ENCODE data around the gene SPX.

The SPX gene

GRCh38 chr12:21571046-21571445, 45.0 kb downstream of the SPX start:
- H3K9me3 ChIP-seq (ENCODE audit: control insufficient read depth in 2 of 2, low read length in 2 of 2) = no peaks in the 10 kb centered on the region

GRCh38 chr12:21573733-21574358, 47.8 kb downstream of the SPX start:
- H3K9me3 ChIP-seq (ENCODE audit: control insufficient read depth in 2 of 2, low read length in 2 of 2) = no peaks in the 10 kb centered on the region
- no peak overlapping the region for H3K9ac ChIP-seq (ENCODE audit: low read depth in 1 of 2, low read length in 2 of 2)
- no peak overlapping the region for H3K27ac ChIP-seq (ENCODE audit: low read depth in 2 of 2, low read length in 2 of 2)
- no peaks in the 10 kb centered on the region for H3K4me1 ChIP-seq (ENCODE audit: control insufficient read depth in 2 of 2, insufficient read depth in 2 of 2, low read length in 2 of 2)
- no peaks in the 10 kb centered on the region for H3K36me3 ChIP-seq (ENCODE audit: control insufficient read depth in 2 of 2, insufficient read depth in 2 of 2, low read length in 2 of 2)
- no peaks in the 10 kb centered on the region for H3K27me3 ChIP-seq (ENCODE audit: control insufficient read depth in 2 of 2, insufficient read depth in 2 of 2, low read length in 2 of 2)
- no peak overlapping the region for H3K4me3 ChIP-seq (ENCODE audit: low read length in 2 of 2)

More at GRCh38 chr12:21571046-21571445, 45.0 kb downstream of the SPX start:
- Histone ChIP-seq H3K36me3 (ENCODE audit: control insufficient read depth in 2 of 2, insufficient read depth in 2 of 2, low read length in 2 of 2) (no peaks in the 10 kb centered on the region), H3K9ac (ENCODE audit: low read depth in 1 of 2, low read length in 2 of 2) (no peak overlapping the region), H3K27me3 (ENCODE audit: control insufficient read depth in 2 of 2, insufficient read depth in 2 of 2, low read length in 2 of 2) (no peaks in the 10 kb centered on the region), H3K27ac (ENCODE audit: low read depth in 2 of 2, low read length in 2 of 2) (no peak overlapping the region), H3K4me3 (ENCODE audit: low read length in 2 of 2) (no peak overlapping the region), H3K4me1 (ENCODE audit: control insufficient read depth in 2 of 2, insufficient read depth in 2 of 2, low read length in 2 of 2) (no peaks in the 10 kb centered on the region)

GRCh38 chr12:21576431-21576830, 50.3 kb downstream of the SPX start:
- Histone ChIP-seq H3K27ac (ENCODE audit: low read depth in 2 of 2, low read length in 2 of 2) (no peak overlapping the region), H3K4me3 (ENCODE audit: low read length in 2 of 2) (no peak overlapping the region), H3K4me1 (ENCODE audit: control insufficient read depth in 2 of 2, insufficient read depth in 2 of 2, low read length in 2 of 2) (no peaks in the 10 kb centered on the region), H3K9ac (ENCODE audit: low read depth in 1 of 2, low read length in 2 of 2) (no peak overlapping the region), H3K36me3 (ENCODE audit: control insufficient read depth in 2 of 2, insufficient read depth in 2 of 2, low read length in 2 of 2) (no peaks in the 10 kb centered on the region), H3K27me3 (ENCODE audit: control insufficient read depth in 2 of 2, insufficient read depth in 2 of 2, low read length in 2 of 2) (no peaks in the 10 kb centered on the region), H3K9me3 (ENCODE audit: control insufficient read depth in 2 of 2, low read length in 2 of 2) (no peaks in the 10 kb centered on the region)

- no peaks in the 10 kb centered on the region for H3K9me3 ChIP-seq (ENCODE audit: control insufficient read depth in 2 of 2, low read length in 2 of 2)
Measured at GRCh38 chr12:21577516-21577915, 51.4 kb downstream of the SPX start.

GRCh38 chr12:21580748-21581516, 54.8 kb downstream of the SPX start:
- no peaks in the 10 kb centered on the region for H3K36me3 ChIP-seq (ENCODE audit: control insufficient read depth in 2 of 2, insufficient read depth in 2 of 2, low read length in 2 of 2)
- no peak overlapping the region for H3K9ac ChIP-seq (ENCODE audit: low read depth in 1 of 2, low read length in 2 of 2)
- no peak overlapping the region for H3K27ac ChIP-seq (ENCODE audit: low read depth in 2 of 2, low read length in 2 of 2)

More at GRCh38 chr12:21577516-21577915, 51.4 kb downstream of the SPX start:
- no peaks in the 10 kb centered on the region for H3K36me3 ChIP-seq (ENCODE audit: control insufficient read depth in 2 of 2, insufficient read depth in 2 of 2, low read length in 2 of 2)
- no peaks in the 10 kb centered on the region for H3K27me3 ChIP-seq (ENCODE audit: control insufficient read depth in 2 of 2, insufficient read depth in 2 of 2, low read length in 2 of 2)
- no peak overlapping the region for H3K9ac ChIP-seq (ENCODE audit: low read depth in 1 of 2, low read length in 2 of 2)
- H3K4me3 ChIP-seq (ENCODE audit: low read length in 2 of 2) = no peak overlapping the region
- H3K27ac ChIP-seq (ENCODE audit: low read depth in 2 of 2, low read length in 2 of 2) = no peak overlapping the region
- H3K4me1 ChIP-seq (ENCODE audit: control insufficient read depth in 2 of 2, insufficient read depth in 2 of 2, low read length in 2 of 2) = no peaks in the 10 kb centered on the region

More at GRCh38 chr12:21580748-21581516, 54.8 kb downstream of the SPX start:
- H3K4me1 ChIP-seq (ENCODE audit: control insufficient read depth in 2 of 2, insufficient read depth in 2 of 2, low read length in 2 of 2) = no peaks in the 10 kb centered on the region
- no peaks in the 10 kb centered on the region for H3K9me3 ChIP-seq (ENCODE audit: control insufficient read depth in 2 of 2, low read length in 2 of 2)
- H3K27me3 ChIP-seq (ENCODE audit: control insufficient read depth in 2 of 2, insufficient read depth in 2 of 2, low read length in 2 of 2) = no peaks in the 10 kb centered on the region
- no peak overlapping the region for H3K4me3 ChIP-seq (ENCODE audit: low read length in 2 of 2)

Data from mucosa of rectum (tissue), 2 donors.